Esophagus squamous epithelium (tissue), 5 donors: ENCODE data around the gene METTL9. TPM values are rescaled to one million over a fixed set of nuclear protein-coding genes. Genes with fewer than 3 reads are reported as not detected.

Experiments used
- DNase-seq: peaks from one replicate; lab custom pipeline; 2025; lab: John Stamatoyannopoulos, UW
- H3K27ac ChIP-seq, 4 donors: fragments of 200-600 bp; sonication (generic); one replicate each; pipeline ENCODE4 v1.5.1; 2016 to 2019; ENCODE audit warnings: mild to moderate bottlenecking in 1 of 4
- H3K27me3 ChIP-seq, 4 donors: fragments of 200-600 bp; sonication (generic); 1 replicate in 3 of 4; 2 replicates in 1 of 4; pipeline versions ENCODE4 v1.5.1 to v1.6.0; 2017 to 2021; ENCODE audit warnings: antibody characterized with exemption in 1 of 4
- H3K36me3 ChIP-seq, 3 donors: fragments of 200-600 bp; sonication (generic); one replicate each; pipeline ENCODE4 v1.5.1; 2016 to 2019
- H3K4me1 ChIP-seq, 3 donors: fragments of 200-600 bp; sonication (generic); one replicate each; pipeline ENCODE4 v1.5.1; 2017 to 2019
- H3K4me3 ChIP-seq, 4 donors: fragments of 200-600 bp; sonication (generic); 1 replicate in 3 of 4; 2 replicates in 1 of 4; pipeline ENCODE4 v1.5.1; 2016 to 2019; ENCODE audit warnings: mild to moderate bottlenecking in 2 of 4, moderate library complexity in 1 of 4
- H3K9me3 ChIP-seq, 3 donors: fragments of 200-600 bp; sonication (generic); one replicate each; pipeline ENCODE4 v1.5.1; 2016 to 2019
- CTCF ChIP-seq, 6 experiments: fragments of 450-650 bp in 4 of 6; fragments of 200-600 bp in 2 of 6; sonication (generic) in 2 of 6; IDR thresholded peaks; one replicate each; pipeline ENCODE4 v1.5.1; 2016 to 2019; ENCODE audit warnings: antibody characterized with exemption in 6 of 6, mild to moderate bottlenecking in 4 of 6, moderate library complexity in 4 of 6
- POLR2A ChIP-seq, 4 donors: fragments of 450-650 bp; IDR thresholded peaks; one replicate each; pipeline ENCODE4 v1.6.1; 2017; ENCODE audit warnings: antibody characterized with exemption in 4 of 4, mild to moderate bottlenecking in 4 of 4, moderate library complexity in 3 of 4
- WGBS, 2 donors: methylation state at CpG; one replicate each; pipeline ENCODE4 v1.1.5; 2018; 5-methylcytosine and 5-hydroxymethylcytosine counted together
- intact Hi-C: fragments of 100-400 bp; cut with DNase I; formaldehyde crosslinking; loops from one replicate; pipeline ENCODE4 v1.15.0; 2022
- total RNA-seq, 4 donors: library from RNA; depleted of rRNA; stranded (reverse); fragments of >200 nt; gene quantifications; one replicate each; pipeline ENCODE4 v1.1.0, GENCODE V29; 2016
- donor health status: DM: yes; HTN: yes; CAD: no.

The METTL9 gene
- total RNA-seq, 4 donors from 2014 or later = 82.3 to 169 (median 140) TPM

GRCh38 chr16:21590796-21591195 lies 8.6 kb upstream of the METTL9 start:
- intact Hi-C loops = no loop called here
- no peak for TF ChIP-seq CTCF (IDR thresholded peaks at IDR 0.05)
- no peak for TF ChIP-seq POLR2A (IDR thresholded peaks at IDR 0.05)
- peak overlapping the region in 1 of 4 donors; percentile 14 for H3K27ac ChIP-seq
- no peak for DNase-seq
- no peaks in the 10 kb centered on the region for H3K27me3 ChIP-seq
- no peaks in the 10 kb centered on the region for H3K9me3 ChIP-seq
- no peaks in the 10 kb centered on the region for H3K36me3 ChIP-seq
- 61 to 64% methylated on average over 2 of the region's 2 CpGs for WGBS, 2 donors
- peaks cover 0 to 35% (median 10%) of the 10 kb centered on the region in 3 donors for H3K4me1 ChIP-seq
- H3K4me3 ChIP-seq = no peak overlapping the region

- TF ChIP-seq POLR2A (IDR thresholded peaks at IDR 0.05) = no peak
- no peak for TF ChIP-seq CTCF (IDR thresholded peaks at IDR 0.05)
- no peaks in the 10 kb centered on the region for H3K36me3 ChIP-seq
- H3K9me3 ChIP-seq = no peaks in the 10 kb centered on the region
- peaks cover 0 to 35% (median 10%) of the 10 kb centered on the region in 3 donors for H3K4me1 ChIP-seq
- whole genome bisulfite sequencing, 2 donors = 81 to 86% methylated on average over 5 to 9 of the region's 9 CpGs
- H3K27ac ChIP-seq = no peak overlapping the region
- no peak for DNase-seq
- H3K27me3 ChIP-seq = no peaks in the 10 kb centered on the region
- intact Hi-C loops = no loop called here
- no peak overlapping the region for H3K4me3 ChIP-seq
Measured at GRCh38 chr16:21592191-21592590, 7.2 kb upstream of the METTL9 start.

- DNase-seq = no peak
- intact Hi-C loops = no loop called here
- H3K27ac ChIP-seq = no peak overlapping the region
- no peak overlapping the region for H3K4me3 ChIP-seq
- no peaks in the 10 kb centered on the region for H3K27me3 ChIP-seq
- H3K9me3 ChIP-seq = no peaks in the 10 kb centered on the region
- H3K36me3 ChIP-seq = no peaks in the 10 kb centered on the region
- H3K4me1 ChIP-seq = peaks cover 0 to 30% (median 11%) of the 10 kb centered on the region in 3 donors
- TF ChIP-seq CTCF (IDR thresholded peaks at IDR 0.05) (no peak), POLR2A (IDR thresholded peaks at IDR 0.05) (no peak)
- 56 to 70% methylated on average over 7 of the region's 7 CpGs for WGBS, 2 donors
Measured at GRCh38 chr16:21593530-21594289, 5.7 kb upstream of the METTL9 start.

- no peak for DNase-seq
- no peaks in the 10 kb centered on the region for H3K27me3 ChIP-seq
- peak overlapping the region in 1 of 4 donors; percentile 96 for H3K27ac ChIP-seq
- no peaks in the 10 kb centered on the region for H3K36me3 ChIP-seq
- H3K4me3 ChIP-seq = no peak overlapping the region
- intact Hi-C loops = no loop called here
- TF ChIP-seq POLR2A (IDR thresholded peaks at IDR 0.05) (no peak), CTCF (IDR thresholded peaks at IDR 0.05) (no peak)
- no peaks in the 10 kb centered on the region for H3K9me3 ChIP-seq
- H3K4me1 ChIP-seq = peaks cover 0 to 34% (median 13%) of the 10 kb centered on the region in 3 donors
- WGBS, 2 donors = 56 to 74% methylated on average over 2 of the region's 2 CpGs
Measured at GRCh38 chr16:21597561-21598030, 1.8 kb upstream of the METTL9 start.

- peaks cover 0 to 40% (median 13%) of the 10 kb centered on the region in 3 donors for H3K4me1 ChIP-seq
- intact Hi-C loops = no loop called here
- peak overlapping the region in 3 of 4 donors; percentile 91 to 97 (median 96) for H3K27ac ChIP-seq
- WGBS, 2 donors = 83 to 86% methylated on average over 12 of the region's 12 CpGs
- peak overlapping the region in 2 of 4 donors; percentile 83 to 93 for H3K4me3 ChIP-seq
- no peaks in the 10 kb centered on the region for H3K27me3 ChIP-seq
- no peaks in the 10 kb centered on the region for H3K36me3 ChIP-seq
- TF ChIP-seq POLR2A (IDR thresholded peaks at IDR 0.05) (no peak), CTCF (IDR thresholded peaks at IDR 0.05) (no peak)
- no peak for DNase-seq
- H3K9me3 ChIP-seq = no peaks in the 10 kb centered on the region
Measured at GRCh38 chr16:21598206-21598605, 1.2 kb upstream of the METTL9 start.
